Esophagus (tissue), 2 donors: ENCODE data around the gene SPG7. TPM values are rescaled to one million over a fixed set of nuclear protein-coding genes. Genes with fewer than 3 reads are reported as not detected.

ENCODE experiments used
- H3K27ac ChIP-seq, 2 donors: one replicate each; pipeline ENCODE4 v1.5.1; 2013; ENCODE audit warnings: low read depth in 2 of 2, mild to moderate bottlenecking in 2 of 2, inconsistent platforms in 1 of 2, low read length in 1 of 2, moderate library complexity in 1 of 2
- H3K27me3 ChIP-seq, 2 donors: one replicate each; pipeline ENCODE4 v1.6.1; 2013; ENCODE audit warnings: low read length in 2 of 2, control low read depth in 1 of 2, mild to moderate bottlenecking in 1 of 2; ENCODE audit not compliant: insufficient read depth in 2 of 2, control insufficient read depth in 1 of 2
- H3K36me3 ChIP-seq, 2 donors: one replicate each; pipeline ENCODE4 v1.6.1; 2013; ENCODE audit warnings: low read length in 1 of 2; ENCODE audit not compliant: control insufficient read depth in 2 of 2, insufficient read depth in 2 of 2
- H3K4me1 ChIP-seq, 2 donors: one replicate each; pipeline ENCODE4 v1.6.1; 2013; ENCODE audit warnings: low read length in 1 of 2; ENCODE audit not compliant: control insufficient read depth in 2 of 2, insufficient read depth in 2 of 2
- H3K4me3 ChIP-seq, 2 donors: one replicate each; pipeline ENCODE4 v1.5.1; 2013; ENCODE audit warnings: low read length in 2 of 2, mild to moderate bottlenecking in 2 of 2, low read depth in 1 of 2, moderate library complexity in 1 of 2
- H3K9me3 ChIP-seq, 2 donors: one replicate each; pipeline ENCODE4 v1.6.1; 2013; ENCODE audit warnings: mild to moderate bottlenecking in 2 of 2, low read depth in 1 of 2, low read length in 1 of 2, moderate library complexity in 1 of 2; ENCODE audit not compliant: control insufficient read depth in 2 of 2, insufficient read depth in 1 of 2
- WGBS, 2 donors: extraction: QIAGEN DNeasy Blood & Tissue Kit; methylation state at CpG; one replicate each; pipeline ENCODE4 v1.1.7; 2013; 5-methylcytosine and 5-hydroxymethylcytosine counted together
- polyA plus RNA-seq, 2 donors: library from polyadenylated mRNA; stranded (reverse); fragments of 200-250 nt; gene quantifications; one replicate each; pipeline ENCODE4 v1.2.3, GENCODE V29; 2013
- donor health status: healthy with polysubstance abuse.
- donor health status: Bipolar disorder and iron deficiency.

The SPG7 gene
- polyA plus RNA-seq, 2 donors = 41.9 to 89.3 TPM

GRCh38 chr16:89573826-89574680 is 65.8 kb downstream of the SPG7 start:
- WGBS, 2 donors = 71 to 72% methylated on average over 31 of the region's 31 CpGs
- Histone ChIP-seq H3K4me3 (no peak overlapping the region), H3K4me1 (peaks cover 6 to 21% of the 10 kb centered on the region in 2 donors), H3K9me3 (peaks cover 0 to 3% of the 10 kb centered on the region in 2 donors), H3K27ac (no peak overlapping the region), H3K36me3 (no peaks in the 10 kb centered on the region), H3K27me3 (peaks cover 0 to 9% of the 10 kb centered on the region in 2 donors)

DNA sequence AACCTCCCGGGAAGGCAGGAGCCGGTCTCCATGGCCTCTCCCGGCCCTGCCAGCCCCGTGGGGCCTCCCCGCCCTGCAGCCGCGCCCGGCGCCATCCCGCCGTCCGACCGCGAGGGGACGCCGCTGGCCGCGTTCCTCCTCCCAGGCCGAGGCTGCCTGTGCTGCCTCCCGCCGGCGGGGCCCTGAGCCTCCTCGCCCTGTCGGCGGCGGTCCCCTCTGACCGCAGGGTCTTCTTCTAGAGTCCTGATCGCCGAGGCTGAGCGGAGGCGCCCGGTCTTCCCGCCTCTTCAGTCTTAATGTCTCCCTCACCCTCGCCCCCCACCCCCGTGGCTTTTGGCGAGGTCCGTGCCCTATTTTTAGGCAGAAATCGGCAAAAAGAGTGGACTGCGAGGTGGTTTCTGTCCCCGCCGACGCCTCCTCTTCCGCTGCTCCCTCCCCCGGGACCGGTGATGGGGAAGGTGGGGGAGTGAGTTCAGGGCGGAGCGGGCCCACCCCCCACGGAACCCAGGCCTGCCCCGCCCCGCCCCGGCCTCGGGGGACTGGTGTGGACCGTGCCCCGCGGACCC is 66.6 kb downstream of the SPG7 start:
- Histone ChIP-seq H3K4me1 (peaks cover 6 to 21% of the 10 kb centered on the region in 2 donors), H3K27ac (no peak overlapping the region), H3K27me3 (peaks cover 0 to 9% of the 10 kb centered on the region in 2 donors), H3K36me3 (no peaks in the 10 kb centered on the region), H3K4me3 (peak overlapping the region in 1 of 2 donors; percentile 50), H3K9me3 (peaks cover 0 to 3% of the 10 kb centered on the region in 2 donors)
- 3 to 5% methylated on average over 54 to 55 of the region's 55 CpGs for WGBS, 2 donors

GRCh38 chr16:89575247-89576152 is 67.3 kb downstream of the SPG7 start, which contains the start of gene CPNE7:
TSS of gene CPNE7 (plus strand) at chr16:89575758. CDS start at chr16:89575898, 140 bp downstream.
- H3K36me3 ChIP-seq = no peaks in the 10 kb centered on the region
- peak within 1 kb of the TSS; percentile 40 to 50 for H3K4me3 ChIP-seq
- 2% methylated on average over 53 to 103 of the region's 103 CpGs for WGBS, 2 donors

GRCh38 chr16:89576153-89577054 is 68.2 kb downstream of the SPG7 start:
- Histone ChIP-seq H3K9me3 (peaks cover 0 to 3% of the 10 kb centered on the region in 2 donors), H3K27me3 (peaks cover 0 to 9% of the 10 kb centered on the region in 2 donors), H3K4me3 (peak overlapping the region; percentile 40 to 50), H3K27ac (no peak overlapping the region), H3K36me3 (no peaks in the 10 kb centered on the region), H3K4me1 (peaks cover 6 to 21% of the 10 kb centered on the region in 2 donors)
- WGBS, 2 donors = 30 to 31% methylated on average over 71 to 89 of the region's 89 CpGs

More at GRCh38 chr16:89575247-89576152, 67.3 kb downstream of the SPG7 start, which contains the start of gene CPNE7:
- Histone ChIP-seq H3K27ac (no peak within 1 kb of the TSS), H3K27me3 (peaks cover 0 to 9% of the 10 kb centered on the region in 2 donors), H3K4me1 (peaks cover 6 to 21% of the 10 kb centered on the region in 2 donors), H3K9me3 (peaks cover 0 to 3% of the 10 kb centered on the region in 2 donors)

GRCh38 chr16:89577055-89577759 is 69.0 kb downstream of the SPG7 start:
- Histone ChIP-seq H3K4me3 (no peak overlapping the region), H3K27me3 (peaks cover 0 to 9% of the 10 kb centered on the region in 2 donors), H3K36me3 (no peaks in the 10 kb centered on the region), H3K27ac (no peak overlapping the region), H3K4me1 (peaks cover 6 to 20% of the 10 kb centered on the region in 2 donors), H3K9me3 (peaks cover 0 to 3% of the 10 kb centered on the region in 2 donors)
- 88 to 89% methylated on average over 24 to 25 of the region's 25 CpGs for WGBS, 2 donors

GRCh38 chr16:89579351-89579750 is 71.1 kb downstream of the SPG7 start:
- Histone ChIP-seq H3K27ac (no peak overlapping the region), H3K4me3 (no peak overlapping the region), H3K27me3 (peaks cover 0 to 9% of the 10 kb centered on the region in 2 donors), H3K9me3 (peaks cover 0 to 3% of the 10 kb centered on the region in 2 donors), H3K36me3 (no peaks in the 10 kb centered on the region), H3K4me1 (peaks cover 6 to 26% of the 10 kb centered on the region in 2 donors)
- WGBS, 2 donors = 89 to 91% methylated on average over 15 of the region's 15 CpGs

DNA sequence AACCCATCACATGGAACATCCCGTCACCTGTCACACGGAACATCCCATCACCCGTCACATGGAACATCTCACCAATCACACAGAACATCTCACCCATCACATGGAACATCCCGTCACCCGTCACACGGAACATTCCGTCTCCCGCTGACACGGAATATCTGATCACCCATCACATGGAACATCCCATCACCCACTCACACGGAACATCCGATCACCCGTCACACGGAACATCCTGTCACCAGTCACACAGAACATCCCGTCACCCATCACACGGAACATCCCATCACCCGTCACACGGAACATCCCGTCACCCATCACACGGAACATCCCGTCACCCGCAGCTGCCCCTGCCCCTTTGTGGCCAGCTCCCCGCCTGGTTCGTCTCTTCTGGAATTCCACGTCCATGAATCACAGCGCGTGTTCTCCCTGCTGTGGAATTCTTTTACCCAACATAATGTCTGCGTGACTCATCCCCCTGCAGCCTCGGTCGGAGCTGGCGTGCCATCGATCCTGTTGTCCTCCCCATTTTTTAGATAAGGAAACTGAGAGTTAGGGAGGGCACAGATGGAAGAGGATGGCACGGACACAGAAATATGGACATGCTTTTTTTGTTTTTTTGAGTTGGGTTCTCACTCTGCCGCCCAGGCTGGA is 73.0 kb downstream of the SPG7 start:
- WGBS, 2 donors = 82 to 87% methylated on average over 33 of the region's 33 CpGs
- Histone ChIP-seq H3K27me3 (peaks cover 0 to 4% of the 10 kb centered on the region in 2 donors), H3K36me3 (no peaks in the 10 kb centered on the region)

More for the DNA sequence above, 73.0 kb downstream of the SPG7 start:
- Histone ChIP-seq H3K4me1 (peaks cover 1 to 12% of the 10 kb centered on the region in 2 donors), H3K9me3 (peaks cover 0 to 3% of the 10 kb centered on the region in 2 donors), H3K27ac (no peak overlapping the region), H3K4me3 (no peak overlapping the region)
